B cell (primary cell): ENCODE measurements around the gene TUBB4B. TPM values are rescaled to one million over a fixed set of nuclear protein-coding genes. Genes with fewer than 3 reads are reported as not detected.

Experiments used
- ATAC-seq: fragments of 200-7000 bp; cut with Tn5 transposase; one replicate; pipeline ENCODE4 v1.10.0; 2021; ENCODE audit warnings: low read depth, mild to moderate bottlenecking, moderate number of reproducible peaks, moderate library complexity
- CTCF ChIA-PET: fragments of 350-600 bp; sonication (Branson Sonifier 250); formaldehyde crosslinking; loops from one replicate; lab custom pipeline; 2021; ENCODE audit warnings: antibody characterized with exemption, inconsistent platforms; lab: Charles Lee
- POLR2A ChIA-PET: fragments of 350-600 bp; sonication (Branson Sonifier 250); formaldehyde crosslinking; loops from one replicate; lab custom pipeline; 2021; ENCODE audit warnings: antibody characterized with exemption; lab: Charles Lee
- DNase-seq: peaks from one replicate; pipeline ENCODE4 v3.0.0; 2013
- H2AFZ ChIP-seq: 2 replicates; pipeline ENCODE4 v1.6.1; 2012; ENCODE audit warnings: mild to moderate bottlenecking, low read depth, low read length; ENCODE audit not compliant: insufficient read depth, poor library complexity, severe bottlenecking
- H3K27ac ChIP-seq, 2 donors: 1 replicate in 1 of 2; 2 replicates in 1 of 2; pipeline ENCODE4 v1.5.1; 2012 to 2013; ENCODE audit warnings: low read length in 2 of 2, mild to moderate bottlenecking in 2 of 2, moderate library complexity in 1 of 2
- H3K27me3 ChIP-seq, 4 experiments: fragments of 200-600 bp in 1 of 4; sonication (generic) in 1 of 4; replicated peaks in 1 of 4; 1 replicate in 2 of 4; 2 replicates in 2 of 4; pipeline versions ENCODE4 v1.6.1 to v1.7.0; 2013 to 2016; ENCODE audit warnings: low read length in 3 of 4, mild to moderate bottlenecking in 2 of 4, mixed read lengths in 1 of 4, moderate library complexity in 1 of 4; ENCODE audit not compliant: insufficient read depth in 4 of 4, control insufficient read depth in 3 of 4; ENCODE audit errors: control extremely low read depth in 1 of 4
- H3K36me3 ChIP-seq, 2 experiments: replicated peaks in 1 of 2; 1 replicate in 1 of 2; 2 replicates in 1 of 2; pipeline versions ENCODE4 v1.6.1 to v1.7.1; 2013; ENCODE audit warnings: low read length in 1 of 2; ENCODE audit not compliant: insufficient read depth in 2 of 2, control insufficient read depth in 1 of 2; ENCODE audit errors: control extremely low read depth in 1 of 2, extremely low read depth in 1 of 2
- H3K4me1 ChIP-seq, 2 donors: fragments of 200-600 bp in 1 of 2; sonication (generic) in 1 of 2; 1 replicate in 1 of 2; 2 replicates in 1 of 2; pipeline versions ENCODE4 v1.5.1 to v1.6.1; 2013 to 2017; ENCODE audit warnings: low read length in 2 of 2; ENCODE audit not compliant: control insufficient read depth in 2 of 2, insufficient read depth in 2 of 2
- H3K4me2 ChIP-seq: replicated peaks from 2 replicates; pipeline ENCODE3; 2012; ENCODE audit warnings: mild to moderate bottlenecking, low read depth, low read length; ENCODE audit not compliant: poor library complexity, severe bottlenecking
- H3K4me3 ChIP-seq, 5 experiments: fragments of 200-600 bp in 1 of 5; sonication (generic) in 1 of 5; 1 replicate in 3 of 5; 2 replicates in 2 of 5; pipeline versions ENCODE4 v1.5.1 to v1.7.0; 2011 to 2016; ENCODE audit warnings: low read length in 4 of 5, mild to moderate bottlenecking in 4 of 5, low read depth in 2 of 5, control low read depth in 1 of 5, moderate library complexity in 1 of 5; ENCODE audit not compliant: insufficient read depth in 1 of 5; ENCODE audit errors: control extremely low read depth in 1 of 5, extremely low read depth in 1 of 5
- H3K79me2 ChIP-seq: fragments of 200-600 bp; sonication (generic); one replicate; pipeline ENCODE4 v1.6.0; 2016; ENCODE audit warnings: low read length; ENCODE audit not compliant: control insufficient read depth, insufficient read depth
- H3K9ac ChIP-seq: fragments of 200-600 bp; sonication (generic); 2 replicates; pipeline ENCODE4 v1.6.1; 2017; ENCODE audit warnings: mild to moderate bottlenecking, low read length, moderate library complexity
- H3K9me3 ChIP-seq, 3 donors: one replicate each; pipeline versions ENCODE4 v1.6.1 to v1.7.1; 2013; ENCODE audit warnings: low read length in 2 of 3; ENCODE audit not compliant: control insufficient read depth in 2 of 3, insufficient read depth in 1 of 3; ENCODE audit errors: control extremely low read depth in 1 of 3
- H4K20me1 ChIP-seq: 2 replicates; pipeline ENCODE4 v1.6.0; 2012; ENCODE audit warnings: mild to moderate bottlenecking, low read length; ENCODE audit not compliant: insufficient read depth, control insufficient read depth, poor library complexity, severe bottlenecking
- H3K27ac Mint-ChIP-seq: one replicate; pipeline ENCODE4 v1.8.0; 2021; ENCODE audit warnings: mixed read lengths
- H3K27me3 Mint-ChIP-seq: one replicate; pipeline ENCODE4 v1.8.0; 2021; ENCODE audit warnings: mixed read lengths
- H3K4me1 Mint-ChIP-seq: one replicate; pipeline ENCODE4 v1.8.0; 2021; ENCODE audit warnings: mixed read lengths
- H3K4me3 Mint-ChIP-seq: one replicate; pipeline ENCODE4 v1.8.0; 2021; ENCODE audit warnings: mixed read lengths
- H3K9me3 Mint-ChIP-seq: one replicate; pipeline ENCODE4 v1.8.0; 2022; ENCODE audit warnings: mixed read lengths; ENCODE audit not compliant: insufficient read depth
- EZH2 ChIP-seq: IDR thresholded peaks from 2 replicates; pipeline ENCODE4 v1.6.1; 2012; ENCODE audit warnings: borderline replicate concordance, low read depth, mild to moderate bottlenecking, moderate library complexity, low read length; ENCODE audit not compliant: insufficient read depth, poor library complexity, severe bottlenecking
- WGBS: methylation state at CpG from one replicate; pipeline ENCODE4 v1.1.5; 2013; ENCODE audit warnings: missing lambda C conversion rate; ENCODE audit not compliant: insufficient coverage; 5-methylcytosine and 5-hydroxymethylcytosine counted together
- intact Hi-C: fragments of 100-400 bp; cut with micrococcal nuclease; formaldehyde crosslinking; loops from one replicate; pipeline ENCODE4 v1.10.0; 2022
- polyA plus RNA-seq: library from polyadenylated mRNA; depleted of rRNA; stranded (reverse); fragments of >200 nt; gene quantifications from 2 replicates; pipeline ENCODE4 v1.2.3, GENCODE V29; 2012
- total RNA-seq, 2 donors: library from RNA; stranded (reverse); fragments of 120-200 nt in 1 of 2; gene quantifications; 1 replicate in 1 of 2; 2 replicates in 1 of 2; pipeline versions ENCODE4 v1.2.3 to v1.2.4, GENCODE V29; 2013 to 2022
- TF ChIP-seq, protein P1 (sequence below): fragments of 200-600 bp; IDR thresholded peaks from one replicate; pipeline ENCODE4 v1.8.0; 2022; ENCODE audit warnings: antibody characterized with exemption, mild to moderate bottlenecking

The TUBB4B gene
- total and polyA plus RNA-seq, 2 donors (not counting 1 experiment from before 2014, with no cell fraction given), result 110 to 261 TPM

DNA sequence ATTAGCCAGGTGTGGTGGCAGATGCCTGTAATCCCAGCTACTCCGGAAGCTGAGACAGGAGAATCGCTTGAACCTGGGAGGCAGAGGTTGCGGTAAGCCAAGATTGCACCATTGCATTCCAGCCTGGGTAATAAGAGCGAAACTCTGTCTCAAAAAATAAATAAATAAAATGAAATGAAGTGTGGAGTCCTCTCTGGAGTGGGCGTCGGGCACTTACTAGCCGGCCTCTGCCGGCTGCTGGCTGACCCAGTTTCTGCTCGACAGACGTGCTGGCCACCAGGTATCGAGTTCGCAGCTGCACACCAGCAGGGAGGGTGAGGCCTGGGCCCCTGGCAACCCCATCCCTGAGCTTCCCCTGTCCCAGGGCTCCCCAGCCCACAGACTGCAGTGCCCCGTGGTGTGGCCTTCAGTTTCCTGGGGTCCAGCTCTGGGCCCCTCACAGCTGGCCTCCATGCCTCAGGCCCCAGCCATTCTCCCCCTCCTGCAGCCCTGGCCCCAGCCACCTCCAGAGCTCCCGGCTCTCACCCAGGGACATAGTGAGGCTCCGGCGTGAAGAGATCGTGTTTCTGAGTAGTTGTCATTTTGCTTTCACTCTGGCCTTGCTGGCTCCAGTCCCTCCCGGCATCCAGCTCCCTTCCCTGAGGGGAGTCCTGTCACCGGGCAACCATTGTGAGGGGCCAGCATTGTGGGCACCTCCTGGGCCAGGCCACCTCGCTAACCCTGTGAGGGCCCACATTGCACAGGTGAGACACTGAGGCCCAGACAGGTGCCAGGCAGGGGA lies 6.2 kb downstream of the TUBB4B start:
- TF ChIP-seq, protein P1, sequence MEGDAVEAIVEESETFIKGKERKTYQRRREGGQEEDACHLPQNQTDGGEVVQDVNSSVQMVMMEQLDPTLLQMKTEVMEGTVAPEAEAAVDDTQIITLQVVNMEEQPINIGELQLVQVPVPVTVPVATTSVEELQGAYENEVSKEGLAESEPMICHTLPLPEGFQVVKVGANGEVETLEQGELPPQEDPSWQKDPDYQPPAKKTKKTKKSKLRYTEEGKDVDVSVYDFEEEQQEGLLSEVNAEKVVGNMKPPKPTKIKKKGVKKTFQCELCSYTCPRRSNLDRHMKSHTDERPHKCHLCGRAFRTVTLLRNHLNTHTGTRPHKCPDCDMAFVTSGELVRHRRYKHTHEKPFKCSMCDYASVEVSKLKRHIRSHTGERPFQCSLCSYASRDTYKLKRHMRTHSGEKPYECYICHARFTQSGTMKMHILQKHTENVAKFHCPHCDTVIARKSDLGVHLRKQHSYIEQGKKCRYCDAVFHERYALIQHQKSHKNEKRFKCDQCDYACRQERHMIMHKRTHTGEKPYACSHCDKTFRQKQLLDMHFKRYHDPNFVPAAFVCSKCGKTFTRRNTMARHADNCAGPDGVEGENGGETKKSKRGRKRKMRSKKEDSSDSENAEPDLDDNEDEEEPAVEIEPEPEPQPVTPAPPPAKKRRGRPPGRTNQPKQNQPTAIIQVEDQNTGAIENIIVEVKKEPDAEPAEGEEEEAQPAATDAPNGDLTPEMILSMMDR, result no peak
- no peak for TF ChIP-seq EZH2
- Histone ChIP-seq H3K27ac (no peak overlapping the region), H3K27me3 (no peaks in the 10 kb centered on the region), H3K4me1 (peaks cover 5% of the 10 kb centered on the region in 2 donors), H3K9ac (no peak overlapping the region), H4K20me1 (peaks cover 20% of the 10 kb centered on the region), H3K4me2 (no peak overlapping the region), H2AFZ (no peak overlapping the region), H3K79me2 (peaks cover 25% of the 10 kb centered on the region), H3K9me3 (no peaks in the 10 kb centered on the region), H3K4me3 (no peak overlapping the region), H3K36me3 (peaks cover 0 to 14% of the 10 kb centered on the region in 2 experiments)
- Mint-ChIP-seq H3K9me3 (no peaks in the 10 kb centered on the region), H3K27ac (no peak overlapping the region), H3K4me1 (peaks cover 14% of the 10 kb centered on the region), H3K4me3 (no peak overlapping the region), H3K27me3 (no peaks in the 10 kb centered on the region)
- ATAC-seq (no peak), DNase-seq (no peak)
- ChIA-PET CTCF (interaction anchor here (2.5 kb wide), 1 partner anchor 11 kb away, joined by 13 read pairs; no protein-coding TSS in a partner anchor), POLR2A (interaction anchor here (0.6 kb wide), 1 partner anchor 188 kb away, joined by 8 read pairs; no protein-coding TSS in a partner anchor)
- WGBS, result 89% methylated on average over 19 of the region's 20 CpGs
- intact Hi-C loops, result no loop called here

DNA sequence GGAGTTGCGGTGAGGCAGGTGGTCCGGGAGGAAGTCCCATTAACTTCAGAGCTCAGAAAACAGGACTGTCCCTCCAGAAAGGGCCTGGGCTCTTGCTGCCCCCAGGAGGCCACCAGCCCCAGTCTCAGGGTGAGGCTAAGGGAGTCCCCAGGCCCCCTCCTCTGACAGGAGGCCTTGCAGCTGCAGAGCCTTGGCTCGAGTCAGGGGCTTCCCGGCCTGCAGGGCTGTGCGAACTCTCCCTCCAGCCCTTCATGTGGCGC lies 6.8 kb downstream of the TUBB4B start:
- Histone ChIP-seq H3K4me2 (no peak overlapping the region), H3K79me2 (peaks cover 19% of the 10 kb centered on the region), H3K9ac (no peak overlapping the region), H4K20me1 (peaks cover 15% of the 10 kb centered on the region), H3K27ac (no peak overlapping the region), H3K9me3 (no peaks in the 10 kb centered on the region), H3K4me1 (peaks cover 0 to 2% of the 10 kb centered on the region in 2 donors), H2AFZ (no peak overlapping the region), H3K27me3 (no peaks in the 10 kb centered on the region), H3K4me3 (no peak overlapping the region), H3K36me3 (peaks cover 0 to 9% of the 10 kb centered on the region in 2 experiments)
- H3K4me1 Mint-ChIP-seq, result peaks cover 9% of the 10 kb centered on the region
- CTCF ChIA-PET, result interaction anchor here (0.7 to 2.5 kb wide), 2 partner anchors 11 to 18 kb away, joined by 3 to 13 read pairs; no protein-coding TSS in a partner anchor
- intact Hi-C loops, result no loop called here
- H3K27ac Mint-ChIP-seq, result no peak overlapping the region
- TF ChIP-seq EZH2, result no peak
- TF ChIP-seq, protein P1, result no peak
- WGBS, result no CpG with 5 or more reads among the region's 6 CpGs
- no peaks in the 10 kb centered on the region for H3K9me3 Mint-ChIP-seq
- POLR2A ChIA-PET, result no interaction called here
- H3K4me3 Mint-ChIP-seq, result no peak overlapping the region
- no peaks in the 10 kb centered on the region for H3K27me3 Mint-ChIP-seq
- ATAC-seq (no peak), DNase-seq (no peak)
